ENCODE measurements around the gene MAN1A2. TPM values are rescaled to one million over a fixed set of nuclear protein-coding genes. Genes with fewer than 3 reads are reported as not detected.

MAN1A2 gene
- total RNA-seq, 1 experiment from 2014 or later, result 28.7 TPM

DNA sequence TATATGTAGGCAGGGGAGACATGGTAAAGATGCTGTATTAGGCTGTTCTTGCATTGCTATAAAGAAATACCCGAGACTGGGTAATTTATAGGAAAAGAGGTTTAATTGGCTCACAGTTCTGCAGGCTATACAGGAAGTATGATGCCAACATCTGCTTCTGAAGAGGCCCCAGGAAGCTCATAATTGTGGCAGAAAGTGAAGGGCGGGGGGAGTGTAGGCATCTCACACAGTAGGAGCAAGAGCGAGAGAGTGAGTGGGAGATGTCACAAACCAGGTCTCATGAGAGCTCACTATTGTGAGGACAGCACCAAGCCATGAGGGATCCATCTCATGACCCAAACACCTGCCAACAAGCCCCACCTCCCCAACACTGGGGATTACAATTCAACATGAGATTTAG lies 21.1 kb downstream of the MAN1A2 start:
- Histone ChIP-seq H3K9me3 (ENCODE audit: control insufficient read depth, insufficient read depth, low read depth, low read length) (0 out of 2 replicates have a peak, but pooled peaks cover 3% of the 10 kb centered on the region), H3K4me3 (ENCODE audit: low read depth in 2 of 2, low read length in 2 of 2) (no peak overlapping the region), H3K36me3 (ENCODE audit: control insufficient read depth, insufficient read depth, low read length) (no peaks in the 10 kb centered on the region), H3K27ac (ENCODE audit: low read length) (no peak overlapping the region), H3K27me3 (ENCODE audit: control insufficient read depth, insufficient read depth, low read length) (no peaks in the 10 kb centered on the region), H3K4me1 (ENCODE audit: control insufficient read depth, insufficient read depth, low read length) (no peaks in the 10 kb centered on the region; the same call in 1 of the 2 replicates)
- intact Hi-C loops (cut with micrococcal nuclease; ENCODE audit: unreplicated experiment), result no loop called here
- ATAC-seq (no peak), DNase-seq (ENCODE audit: low read depth, low spot score) (no peak)
- BruUV-seq (replicated peaks), result no TSS peak
- ChIA-PET CTCF (no interaction called here), POLR2A (no interaction called here)
- TF ChIP-seq SIN3A (IDR thresholded peaks at IDR 0.05; ENCODE audit: borderline replicate concordance, insufficient read depth, low read depth, low read length) (no peak), TCF7L2 (IDR thresholded peaks at IDR 0.05; ENCODE audit: low read depth, low read length) (no peak), POLR2AphosphoS5 (IDR thresholded peaks at IDR 0.05; ENCODE audit: low read depth, low read length) (no peak), REST (IDR thresholded peaks at IDR 0.05; ENCODE audit: insufficient read depth in 1 of 2, low read depth in 2 of 2, low read length in 1 of 2) (no peak), CTCF (IDR thresholded peaks at IDR 0.05) (no peak)
- in situ Hi-C loops (cut with HindIII; ENCODE audit: low pct_unique_long_range_greater_than_20kb, low sequenced_read_pairs), result no loop called here

GRCh38 chr1:117389284-117389683 lies 22.0 kb downstream of the MAN1A2 start:
- DNase-seq (ENCODE audit: low read depth, low spot score), result no peak
- intact Hi-C loops (cut with micrococcal nuclease; ENCODE audit: unreplicated experiment), result no loop called here
- H3K4me1 ChIP-seq (ENCODE audit: control insufficient read depth, insufficient read depth, low read length), result no peaks in the 10 kb centered on the region; the same call in 1 of the 2 replicates
- H3K27me3 ChIP-seq (ENCODE audit: control insufficient read depth, insufficient read depth, low read length), result no peaks in the 10 kb centered on the region
- ChIA-PET CTCF (interaction anchor here (0.5 kb wide), 1 partner anchor 235 kb away, joined by 3 read pairs; no protein-coding TSS in a partner anchor), POLR2A (no interaction called here)
- ATAC-seq, result no peak
- in situ Hi-C loops (cut with HindIII; ENCODE audit: low pct_unique_long_range_greater_than_20kb, low sequenced_read_pairs), result no loop called here
- no peak overlapping the region for H3K4me3 ChIP-seq (ENCODE audit: low read depth in 2 of 2, low read length in 2 of 2)
- BruUV-seq (replicated peaks), result no TSS peak
- H3K36me3 ChIP-seq (ENCODE audit: control insufficient read depth, insufficient read depth, low read length), result no peaks in the 10 kb centered on the region
- H3K27ac ChIP-seq (ENCODE audit: low read length), result no peak overlapping the region
- H3K9me3 ChIP-seq (ENCODE audit: control insufficient read depth, insufficient read depth, low read depth, low read length), result no peaks in the 10 kb centered on the region
- TF ChIP-seq CTCF (IDR thresholded peaks at IDR 0.05) (no peak), SIN3A (IDR thresholded peaks at IDR 0.05; ENCODE audit: borderline replicate concordance, insufficient read depth, low read depth, low read length) (no peak), REST (IDR thresholded peaks at IDR 0.05; ENCODE audit: insufficient read depth in 1 of 2, low read depth in 2 of 2, low read length in 1 of 2) (no peak), TCF7L2 (IDR thresholded peaks at IDR 0.05; ENCODE audit: low read depth, low read length) (no peak), POLR2AphosphoS5 (IDR thresholded peaks at IDR 0.05; ENCODE audit: low read depth, low read length) (no peak)

Data from Panc1 (cell line).